Measurements from ENCODE around the gene PRUNE2. TPM values are rescaled to one million over a fixed set of nuclear protein-coding genes. Genes with fewer than 3 reads are reported as not detected.
"Not testable (repeated sequence)": the region's sequence is repeated elsewhere in the genome, so short reads cannot be mapped to it uniquely, and the experiment has no call there.

PRUNE2 gene
- total RNA-seq, 2 experiments from 2014 or later, result 0.27 to 0.40 TPM

- POLR2A ChIA-PET, result no interaction called here
- CTCF ChIA-PET, result no interaction called here
Observed at GRCh38 chr9:76877961-76878360, 28.0 kb downstream of the PRUNE2 start.

DNA sequence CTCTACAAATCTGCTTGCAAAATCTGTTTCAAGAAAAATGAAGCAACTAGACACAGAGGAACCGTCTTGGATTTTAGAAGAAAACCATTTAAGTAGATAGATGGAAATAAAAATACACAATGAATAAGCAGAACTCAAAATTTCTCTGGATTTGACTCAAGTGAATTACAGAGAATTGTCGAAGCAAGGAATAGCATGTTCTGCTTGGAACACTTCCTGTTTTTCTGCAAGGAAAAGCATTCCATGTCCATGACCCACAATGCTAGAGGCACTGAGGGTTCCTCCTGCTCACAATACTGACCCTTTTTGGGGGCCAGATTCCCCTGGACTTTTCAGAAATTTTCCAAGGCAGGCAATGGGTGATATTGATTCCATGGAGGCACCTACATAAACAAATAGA, 29.8 kb downstream of the PRUNE2 start:
- ChIA-PET CTCF (no interaction called here), POLR2A (no interaction called here)

- POLR2A ChIA-PET, result no interaction called here
- CTCF ChIA-PET, result no interaction called here
Observed at GRCh38 chr9:76873821-76874220, 32.1 kb downstream of the PRUNE2 start.

DNA sequence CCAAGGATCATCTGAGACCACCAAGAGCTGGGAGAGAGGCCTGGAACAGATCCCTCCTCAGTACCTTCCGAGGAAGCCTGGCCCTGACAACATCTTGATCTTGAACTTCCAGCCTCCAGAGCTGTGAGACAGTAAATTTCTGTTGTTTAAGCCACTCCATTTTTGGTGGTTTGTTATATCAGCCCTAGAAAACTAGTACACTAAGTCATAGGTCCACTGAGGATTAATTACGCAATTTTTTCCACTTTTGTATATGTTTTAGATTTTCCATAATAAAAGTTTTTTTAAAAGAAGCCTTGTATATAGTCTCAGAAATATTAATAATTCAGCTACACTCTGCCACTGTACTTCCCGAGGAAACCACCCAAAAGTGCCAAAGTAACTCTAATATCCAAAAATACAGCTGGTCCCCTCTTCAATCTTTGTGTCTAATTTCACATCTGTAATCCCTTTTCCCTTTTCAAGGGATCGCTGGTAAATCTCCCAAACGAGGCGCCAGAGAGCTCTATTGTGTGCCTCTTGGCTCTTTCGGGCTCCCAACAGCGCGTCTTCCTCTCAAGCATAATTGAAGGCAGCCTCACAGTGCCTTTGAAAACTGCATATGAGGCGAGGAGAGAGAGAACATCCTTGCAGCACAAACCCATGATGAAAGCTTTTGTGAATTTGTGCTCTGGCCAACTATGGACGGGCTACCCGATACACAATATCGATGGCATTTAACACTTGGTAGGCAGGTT, 32.7 kb downstream of the PRUNE2 start:
- POLR2A ChIA-PET, result no interaction called here
- CTCF ChIA-PET, result no interaction called here

DNA sequence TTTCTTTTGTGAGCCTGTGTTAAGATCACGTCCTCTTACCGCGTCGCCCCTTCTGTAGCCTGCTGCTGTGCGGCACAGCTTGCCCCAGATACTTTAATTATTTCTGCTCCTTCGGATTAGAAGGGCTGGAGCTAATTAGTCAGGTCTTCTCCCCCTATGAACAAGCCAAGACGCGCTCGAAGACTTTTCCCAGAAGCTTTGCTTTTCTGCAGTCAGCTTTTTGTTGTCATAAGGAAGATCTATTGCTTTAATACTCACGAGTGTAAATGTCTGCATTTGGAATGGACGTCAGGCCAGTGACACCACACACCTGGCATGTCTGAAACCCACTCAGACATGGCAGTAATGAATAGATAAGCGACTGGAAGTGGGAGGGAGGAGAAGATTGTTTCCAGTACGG, 37.0 kb downstream of the PRUNE2 start:
- POLR2A ChIA-PET, result no interaction called here
- CTCF ChIA-PET, result interaction anchor here (0.5 kb wide), 1 partner anchor 585 kb away, joined by 3 read pairs; no protein-coding TSS in a partner anchor

- POLR2A ChIA-PET, result no interaction called here
- CTCF ChIA-PET, result no interaction called here
Observed at GRCh38 chr9:76866689-76867088, 39.2 kb downstream of the PRUNE2 start.

DNA sequence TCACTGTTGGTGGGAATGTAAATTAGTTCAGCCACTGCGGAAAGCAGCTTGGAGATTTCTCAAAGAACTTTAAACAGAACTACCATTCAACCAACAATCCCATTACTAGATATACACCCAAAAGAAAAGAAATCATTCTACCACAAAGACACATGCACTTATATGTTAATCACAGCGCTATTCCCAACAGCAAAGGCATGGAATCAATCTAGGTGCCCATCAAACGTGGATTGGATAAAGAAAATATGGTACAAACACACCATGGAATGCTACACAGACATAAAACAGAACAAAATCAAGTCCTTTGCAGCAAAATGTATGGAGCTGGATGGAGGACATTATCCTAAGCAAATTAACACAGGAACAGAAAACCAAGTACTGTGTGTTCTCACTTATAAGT, 42.1 kb downstream of the PRUNE2 start:
- CTCF ChIA-PET, result no interaction called here
- POLR2A ChIA-PET, result no interaction called here

DNA sequence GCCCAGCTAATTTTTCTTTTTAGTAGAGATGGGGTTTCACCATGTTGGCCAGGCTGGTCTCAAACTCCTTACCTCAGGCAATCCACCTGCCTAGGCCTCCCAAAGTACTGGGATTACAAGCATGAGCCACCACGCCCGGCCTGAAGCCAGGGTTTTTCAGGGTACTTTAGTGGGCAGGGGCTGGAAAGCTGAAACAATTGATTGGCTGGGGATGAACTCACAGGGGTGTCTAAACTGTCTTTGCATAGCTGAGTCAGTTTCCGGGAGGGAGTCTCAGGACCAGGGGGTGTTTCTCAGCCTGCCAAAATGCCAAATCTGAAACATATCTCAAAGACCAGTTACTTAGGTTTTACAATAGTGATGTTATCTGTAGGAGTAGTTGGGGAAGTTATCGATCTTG, 46.1 kb downstream of the PRUNE2 start:
- CTCF ChIA-PET, result no interaction called here
- POLR2A ChIA-PET, result no interaction called here

- POLR2A ChIA-PET, CTCF ChIA-PET: not testable (repeated sequence)
Observed at GRCh38 chr9:76858248-76858647, 47.7 kb downstream of the PRUNE2 start.

GRCh38 chr9:76856016-76856415, 49.9 kb downstream of the PRUNE2 start:
- ChIA-PET POLR2A (no interaction called here), CTCF (no interaction called here)

GRCh38 chr9:76855015-76855414, 50.9 kb downstream of the PRUNE2 start:
- ChIA-PET POLR2A (no interaction called here), CTCF (no interaction called here)

GRCh38 chr9:76852026-76852425, 53.9 kb downstream of the PRUNE2 start:
- POLR2A ChIA-PET, result no interaction called here
- CTCF ChIA-PET, result no interaction called here

DNA sequence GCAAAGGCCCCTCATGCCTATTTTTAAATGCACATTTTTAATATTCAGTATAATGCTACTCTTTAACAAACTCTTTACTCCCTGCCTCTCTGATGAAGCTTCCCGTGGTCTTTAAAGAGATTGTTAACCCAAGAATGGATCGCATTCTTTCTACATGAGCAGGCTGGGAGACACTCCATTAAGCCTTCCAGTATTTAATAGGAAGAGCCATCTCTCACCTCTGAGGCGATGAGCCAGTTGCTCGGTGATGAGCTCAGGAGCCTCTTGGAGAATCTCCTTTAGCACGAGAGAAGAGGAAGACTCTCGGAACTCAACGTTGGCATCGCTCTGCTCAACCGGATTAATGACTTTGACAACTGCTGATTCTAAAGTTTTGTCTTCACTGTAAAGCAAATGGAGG, 59.6 kb downstream of the PRUNE2 start:
- ChIA-PET POLR2A (no interaction called here), CTCF (no interaction called here)

DNA sequence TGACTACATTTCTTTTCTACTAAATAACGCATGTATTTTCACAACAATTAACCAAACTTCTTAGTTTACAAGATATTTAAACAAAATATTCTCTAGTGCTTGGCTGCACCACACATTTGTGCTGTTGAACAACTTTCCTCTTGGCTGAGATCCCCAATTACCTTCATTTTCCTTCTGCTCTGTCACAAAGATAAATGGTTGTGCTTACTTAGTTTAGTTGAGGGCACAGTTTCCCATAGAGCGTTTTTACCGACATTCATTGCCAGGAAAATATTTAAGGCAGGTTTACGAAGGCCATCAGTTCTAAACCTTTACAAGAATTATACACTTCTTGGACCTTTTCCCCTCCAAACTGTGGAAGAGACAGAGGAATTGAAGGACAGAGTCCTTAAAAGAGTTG, 60.7 kb downstream of the PRUNE2 start:
- POLR2A ChIA-PET, result no interaction called here
- CTCF ChIA-PET, result interaction anchor here (0.6 kb wide), 1 partner anchor 743 kb away, joined by 7 read pairs; no protein-coding TSS in a partner anchor

- POLR2A ChIA-PET, result no interaction called here
- CTCF ChIA-PET, result no interaction called here
Observed at GRCh38 chr9:76835571-76836283, 70.2 kb downstream of the PRUNE2 start.

- ChIA-PET CTCF (no interaction called here), POLR2A (no interaction called here)
Observed at GRCh38 chr9:76828447-76828846, 77.5 kb downstream of the PRUNE2 start.

DNA sequence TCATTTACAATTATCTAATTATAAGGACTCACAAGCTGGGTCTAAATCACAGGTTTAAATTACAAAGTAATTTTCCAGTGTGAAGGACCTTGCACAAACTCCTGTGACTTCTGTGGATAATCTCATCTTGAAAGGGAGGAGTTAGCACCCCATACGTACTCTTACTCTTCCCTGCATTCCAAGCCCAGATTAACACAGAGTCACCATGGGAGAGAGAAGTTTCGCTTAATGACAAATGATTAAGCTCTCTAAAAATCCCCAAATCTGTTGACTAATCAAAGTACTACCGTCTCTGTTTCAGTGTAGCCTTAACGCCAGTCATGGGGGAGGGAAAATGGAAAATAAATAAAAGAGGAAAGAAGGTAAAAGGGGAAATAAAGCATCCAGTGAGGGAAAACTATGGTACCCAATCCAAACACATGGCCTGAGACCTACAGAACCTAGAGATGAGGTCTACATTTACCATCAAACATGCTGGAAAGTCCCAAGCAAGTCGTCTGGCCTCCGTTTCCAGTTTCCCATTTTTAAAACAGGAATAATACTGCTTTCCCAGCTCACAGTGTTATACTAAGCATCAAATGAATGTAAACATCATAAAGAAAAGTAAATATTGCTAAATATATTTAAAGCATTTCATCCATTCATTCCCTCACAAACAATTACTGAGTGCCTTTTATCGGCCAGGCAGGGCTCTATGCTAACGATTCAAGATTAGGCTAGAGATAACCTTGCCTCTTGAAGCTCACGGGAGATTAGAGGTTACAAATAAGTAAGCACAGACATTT, 78.4 kb downstream of the PRUNE2 start:
- ChIA-PET POLR2A (no interaction called here), CTCF (no interaction called here)

DNA sequence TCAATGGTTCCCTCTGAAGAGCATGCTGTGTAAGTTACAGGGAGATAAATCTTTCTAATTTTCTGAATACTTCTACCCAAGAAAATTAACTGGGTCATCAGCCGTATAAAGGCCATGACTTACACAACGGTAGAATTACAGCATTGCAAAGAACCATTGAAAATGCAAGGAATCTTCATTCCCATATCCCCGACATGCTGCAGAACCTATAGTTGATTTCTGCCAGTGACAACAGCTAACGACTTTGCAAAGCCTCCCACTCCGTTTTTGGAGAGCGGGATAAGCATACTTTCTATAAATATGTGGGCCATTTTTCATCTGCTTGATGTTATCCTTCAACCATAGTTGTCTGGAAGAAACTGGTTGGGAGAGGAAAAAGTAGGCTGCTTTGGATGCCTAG, 85.5 kb downstream of the PRUNE2 start:
- ChIA-PET POLR2A (no interaction called here), CTCF (no interaction called here)

DNA sequence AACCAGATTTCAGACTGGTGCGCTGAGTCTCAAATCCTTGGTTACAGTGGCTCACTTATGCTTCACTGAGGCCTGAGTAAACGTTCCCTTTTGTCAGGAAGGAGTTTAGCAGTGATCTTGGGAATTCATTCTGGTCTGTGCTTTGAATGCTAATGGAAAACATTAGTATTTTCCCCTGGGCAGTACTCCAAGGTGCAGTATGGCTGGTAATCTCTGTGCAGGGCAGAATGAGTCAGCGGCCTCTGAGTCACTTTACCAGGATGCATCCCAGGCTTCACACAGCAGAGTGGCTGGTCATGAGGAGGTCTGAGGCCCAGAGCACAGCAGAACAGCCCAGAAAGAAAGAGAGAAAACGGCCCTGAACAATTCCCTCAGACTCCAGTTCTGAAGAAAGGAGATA, 87.6 kb downstream of the PRUNE2 start:
- ChIA-PET CTCF (no interaction called here), POLR2A (no interaction called here)

- CTCF ChIA-PET, result no interaction called here
- POLR2A ChIA-PET, result no interaction called here
Observed at GRCh38 chr9:76817489-76817888, 88.4 kb downstream of the PRUNE2 start.

GRCh38 chr9:76812591-76812990, 93.3 kb downstream of the PRUNE2 start:
- CTCF ChIA-PET, result no interaction called here

More at GRCh38 chr9:76812591-76812990, 93.3 kb downstream of the PRUNE2 start:
- POLR2A ChIA-PET, result no interaction called here
